OCI-LY7 (cell line): ENCODE results near the gene KCNIP3. TPM values are rescaled to one million over a fixed set of nuclear protein-coding genes. Genes with fewer than 3 reads are reported as not detected.

Experiments
- BruUV-seq: library from RNA; stranded (reverse); fragments of 400-500 nt; replicated peaks from 2 replicates; lab custom pipeline; 2021; lab: Mats Ljungman, UMichigan
- CTCF ChIA-PET: fragments of 300-600 bp; sonication (Branson Sonifier 250); formaldehyde crosslinking; loops from one replicate; lab custom pipeline; 2022; ENCODE audit warnings: antibody characterized with exemption; ENCODE audit not compliant: unreplicated experiment; lab: Charles Lee
- POLR2A ChIA-PET: fragments of 300-600 bp; sonication (Branson Sonifier 250); formaldehyde crosslinking; loops from one replicate; lab custom pipeline; 2022; ENCODE audit warnings: antibody characterized with exemption; lab: Charles Lee
- DNase-seq: peaks from one replicate; pipeline ENCODE4 v3.0.0-alpha.2; 2015; ENCODE audit warnings: low spot score
- H2AFZ ChIP-seq: fragments of 200-600 bp; sonication (generic), shearing (Covaris generic); 2 replicates; pipeline ENCODE4 v1.6.1; 2014; ENCODE audit warnings: mild to moderate bottlenecking, antibody characterized with exemption, low read length, moderate library complexity
- H3K27ac ChIP-seq: fragments of 200-600 bp; sonication (generic); 2 replicates; pipeline ENCODE4 v1.5.1; 2014; ENCODE audit warnings: mixed run types, low read depth, mild to moderate bottlenecking, moderate library complexity, low read length, inconsistent platforms; ENCODE audit not compliant: poor library complexity, severe bottlenecking
- H3K36me3 ChIP-seq: fragments of 200-600 bp; sonication (generic); 2 replicates; pipeline ENCODE4 v1.6.1; 2014; ENCODE audit warnings: mild to moderate bottlenecking, antibody characterized with exemption, low read length, moderate library complexity, mixed read lengths; ENCODE audit not compliant: insufficient read depth
- H3K4me1 ChIP-seq: fragments of 200-600 bp; sonication (generic); 2 replicates; pipeline ENCODE4 v1.5.1; 2014; ENCODE audit warnings: mild to moderate bottlenecking, low read length; ENCODE audit not compliant: insufficient read depth, poor library complexity, severe bottlenecking
- H3K4me2 ChIP-seq: fragments of 200-600 bp; sonication (generic); 2 replicates; pipeline ENCODE4 v1.6.1; 2014; ENCODE audit warnings: mild to moderate bottlenecking, low read length
- H3K4me3 ChIP-seq: fragments of 200-600 bp; sonication (generic); 2 replicates; pipeline ENCODE4 v1.5.1; 2014; ENCODE audit warnings: mild to moderate bottlenecking, low read depth, low read length; ENCODE audit not compliant: poor library complexity, severe bottlenecking
- H3K79me2 ChIP-seq: fragments of 200-600 bp; sonication (generic); 2 replicates; pipeline ENCODE4 v1.6.1; 2016; ENCODE audit warnings: low read depth, mild to moderate bottlenecking, low read length, moderate library complexity, mixed read lengths; ENCODE audit not compliant: insufficient read depth
- H3K9me2 ChIP-seq: fragments of 200-600 bp; sonication (generic); 2 replicates; pipeline ENCODE4 v1.6.1; 2016; ENCODE audit warnings: mild to moderate bottlenecking, low read length, mixed read lengths; ENCODE audit not compliant: insufficient read depth
- H3K9me3 ChIP-seq: fragments of 200-600 bp; sonication (generic); 2 replicates; pipeline ENCODE4 v1.6.1; 2014; ENCODE audit warnings: mild to moderate bottlenecking, mixed run types, low read length, mixed read lengths
- H4K20me1 ChIP-seq: fragments of 200-600 bp; sonication (generic); 2 replicates; pipeline ENCODE4 v1.6.1; 2014; ENCODE audit warnings: mild to moderate bottlenecking, antibody characterized with exemption, low read length, moderate library complexity, mixed read lengths; ENCODE audit not compliant: insufficient read depth
- EZH2phosphoT487 ChIP-seq: fragments of 200-600 bp; sonication (generic); IDR thresholded peaks from 2 replicates; pipeline ENCODE4 v1.6.1; 2018; ENCODE audit warnings: low read depth, borderline replicate concordance, mild to moderate bottlenecking, mixed run types, antibody characterized with exemption, low read length, moderate library complexity, mixed read lengths
- intact Hi-C: fragments of 100-400 bp; cut with micrococcal nuclease; formaldehyde crosslinking; loops from one replicate; pipeline ENCODE4 v1.10.0; 2022; ENCODE audit not compliant: unreplicated experiment
- total RNA-seq, 2 experiments: library from RNA; depleted of rRNA in 1 of 2; stranded (reverse); fragments of >200 nt in 1 of 2; shearing (Covaris generic) in 1 of 2; gene quantifications; 2 replicates each; pipeline ENCODE4 v1.2.3, GENCODE V29; 2014 to 2022
- TF ChIP-seq, protein P1 (sequence below): fragments of 200-600 bp; sonication (generic); conservative IDR thresholded peaks from 2 replicates; pipeline ENCODE4 v1.5.1; 2014; ENCODE audit warnings: mild to moderate bottlenecking, antibody characterized with exemption, low read length, moderate library complexity, mixed read lengths

The KCNIP3 gene
- total RNA-seq, 2 experiments from 2014 or later, result not detected

DNA sequence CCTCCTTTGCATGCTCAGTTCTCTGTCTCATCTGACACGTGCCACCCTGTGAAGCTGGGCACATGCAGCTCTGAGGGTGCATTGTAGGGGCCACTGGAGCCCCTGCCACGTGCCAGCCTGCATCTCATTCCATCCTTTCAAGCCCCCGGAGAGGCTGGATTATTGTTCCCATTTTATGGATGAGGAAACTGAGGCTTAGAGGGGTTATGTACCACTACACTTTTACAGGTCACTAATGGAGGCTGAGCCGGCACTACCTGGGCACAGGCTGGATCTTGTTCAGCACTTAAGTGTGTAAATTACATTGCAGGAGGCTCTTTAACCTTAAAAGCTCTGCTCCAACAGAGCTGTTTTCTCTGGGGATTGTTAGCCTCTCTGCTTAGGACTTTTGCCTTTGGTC lies 47.5 kb downstream of the KCNIP3 start:
- no peaks in the 10 kb centered on the region for H3K4me1 ChIP-seq
- H3K79me2 ChIP-seq, result no peaks in the 10 kb centered on the region
- ChIA-PET CTCF (no interaction called here), POLR2A (interaction anchor here (0.6 kb wide), 1 partner anchor 161 kb away, joined by 3 read pairs; no protein-coding TSS in a partner anchor)
- no TSS peak for BruUV-seq
- H3K4me2 ChIP-seq, result no peak overlapping the region
- no peak overlapping the region for H3K27ac ChIP-seq
- H3K36me3 ChIP-seq, result no peaks in the 10 kb centered on the region
- H2AFZ ChIP-seq, result no peak overlapping the region
- no peaks in the 10 kb centered on the region for H4K20me1 ChIP-seq
- no peaks in the 10 kb centered on the region for H3K9me3 ChIP-seq
- intact Hi-C loops, result no loop called here
- H3K4me3 ChIP-seq, result no peak overlapping the region
- H3K9me2 ChIP-seq, result no peaks in the 10 kb centered on the region
- TF ChIP-seq, protein P1, sequence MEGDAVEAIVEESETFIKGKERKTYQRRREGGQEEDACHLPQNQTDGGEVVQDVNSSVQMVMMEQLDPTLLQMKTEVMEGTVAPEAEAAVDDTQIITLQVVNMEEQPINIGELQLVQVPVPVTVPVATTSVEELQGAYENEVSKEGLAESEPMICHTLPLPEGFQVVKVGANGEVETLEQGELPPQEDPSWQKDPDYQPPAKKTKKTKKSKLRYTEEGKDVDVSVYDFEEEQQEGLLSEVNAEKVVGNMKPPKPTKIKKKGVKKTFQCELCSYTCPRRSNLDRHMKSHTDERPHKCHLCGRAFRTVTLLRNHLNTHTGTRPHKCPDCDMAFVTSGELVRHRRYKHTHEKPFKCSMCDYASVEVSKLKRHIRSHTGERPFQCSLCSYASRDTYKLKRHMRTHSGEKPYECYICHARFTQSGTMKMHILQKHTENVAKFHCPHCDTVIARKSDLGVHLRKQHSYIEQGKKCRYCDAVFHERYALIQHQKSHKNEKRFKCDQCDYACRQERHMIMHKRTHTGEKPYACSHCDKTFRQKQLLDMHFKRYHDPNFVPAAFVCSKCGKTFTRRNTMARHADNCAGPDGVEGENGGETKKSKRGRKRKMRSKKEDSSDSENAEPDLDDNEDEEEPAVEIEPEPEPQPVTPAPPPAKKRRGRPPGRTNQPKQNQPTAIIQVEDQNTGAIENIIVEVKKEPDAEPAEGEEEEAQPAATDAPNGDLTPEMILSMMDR, result no peak
- no peak for TF ChIP-seq EZH2phosphoT487
- DNase-seq, result no peak

- BruUV-seq, result no TSS peak
- CTCF ChIA-PET, result no interaction called here
- H4K20me1 ChIP-seq, result no peaks in the 10 kb centered on the region
Measured at GRCh38 chr2:95345081-95345562, 48.0 kb downstream of the KCNIP3 start.

More at GRCh38 chr2:95345081-95345562, 48.0 kb downstream of the KCNIP3 start:
- Histone ChIP-seq H2AFZ (no peak overlapping the region), H3K79me2 (no peaks in the 10 kb centered on the region), H3K4me2 (no peak overlapping the region), H3K27ac (no peak overlapping the region), H3K4me3 (no peak overlapping the region), H3K9me3 (no peaks in the 10 kb centered on the region), H3K36me3 (no peaks in the 10 kb centered on the region), H3K9me2 (no peaks in the 10 kb centered on the region), H3K4me1 (no peaks in the 10 kb centered on the region)
- no peak for TF ChIP-seq EZH2phosphoT487
- TF ChIP-seq, protein P1, result no peak
- DNase-seq, result no peak
- POLR2A ChIA-PET, result no interaction called here
- intact Hi-C loops, result no loop called here
